HG03439 (cell line): ENCODE results near the gene LYRM4.
"Not testable (repeated sequence)": the region's sequence is repeated elsewhere in the genome, so short reads cannot be mapped to it uniquely, and the experiment has no call there.

Source experiments
- ATAC-seq: cut with Tn5 transposase; IDR thresholded peaks from one replicate; pipeline ENCODE4 v1.9.1; 2021; ENCODE audit warnings: mild to moderate bottlenecking, moderate library complexity; ENCODE audit not compliant: unreplicated experiment

LYRM4 gene

DNA sequence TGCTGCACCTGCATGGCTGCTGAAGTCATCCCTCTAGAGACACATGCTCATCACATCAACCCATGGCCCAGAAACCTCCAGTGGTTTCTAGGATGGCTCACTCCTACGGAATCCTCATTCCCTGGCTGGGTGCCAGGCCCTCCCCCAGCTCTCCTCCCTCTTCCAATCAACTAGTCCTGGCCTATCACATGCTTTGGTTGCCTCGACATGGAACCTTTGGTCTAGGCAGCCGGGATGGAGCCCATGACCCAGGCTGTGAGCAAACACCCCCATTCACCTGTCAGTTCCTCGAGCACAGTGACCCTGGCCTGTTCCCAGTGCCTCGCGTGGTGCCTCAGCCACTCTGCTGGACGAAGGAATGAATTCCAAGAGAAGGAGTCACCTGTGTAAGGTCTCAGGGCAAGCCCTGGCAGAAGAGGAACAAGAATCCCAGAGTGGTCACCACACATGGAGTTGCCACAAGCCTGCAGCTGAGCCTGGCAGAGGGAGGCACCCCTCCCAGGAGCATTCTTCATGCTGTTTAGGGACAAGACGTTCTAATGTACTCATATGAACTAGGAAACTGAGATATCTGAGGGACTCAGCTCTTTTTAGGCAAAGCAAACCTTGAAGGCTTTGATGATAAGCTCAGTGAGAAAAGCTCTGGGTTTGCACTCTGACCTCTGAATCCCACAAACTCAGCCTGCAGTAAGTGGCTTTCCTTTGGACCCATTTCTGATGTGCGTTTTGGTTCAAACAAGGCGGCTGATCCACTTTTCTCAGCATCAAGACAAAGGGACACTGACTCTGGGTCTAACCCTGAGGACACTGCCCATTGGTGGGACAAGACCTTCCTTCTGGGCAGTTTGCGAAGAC lies 135.4 kb downstream of the LYRM4 start:
- no peak for ATAC-seq

DNA sequence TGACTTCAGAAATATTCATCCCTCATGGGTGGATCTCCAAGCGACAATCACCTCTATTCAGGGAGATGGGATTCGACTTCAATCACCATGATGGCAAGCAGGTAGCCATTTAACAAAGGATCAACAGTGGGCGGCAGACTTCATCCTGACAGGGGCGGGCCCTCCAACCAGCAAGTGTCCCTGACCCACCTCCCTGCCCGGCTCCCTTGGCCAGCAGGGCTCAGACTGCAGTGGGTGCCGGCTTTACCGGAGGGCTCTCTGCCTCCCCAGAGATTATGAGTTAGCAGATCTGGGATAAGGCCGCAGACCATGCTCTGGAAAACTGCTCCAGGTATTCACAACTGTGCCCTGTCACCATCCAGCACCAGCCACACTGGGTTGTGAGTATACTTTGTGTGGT lies 136.2 kb downstream of the LYRM4 start:
- no peak for ATAC-seq

DNA sequence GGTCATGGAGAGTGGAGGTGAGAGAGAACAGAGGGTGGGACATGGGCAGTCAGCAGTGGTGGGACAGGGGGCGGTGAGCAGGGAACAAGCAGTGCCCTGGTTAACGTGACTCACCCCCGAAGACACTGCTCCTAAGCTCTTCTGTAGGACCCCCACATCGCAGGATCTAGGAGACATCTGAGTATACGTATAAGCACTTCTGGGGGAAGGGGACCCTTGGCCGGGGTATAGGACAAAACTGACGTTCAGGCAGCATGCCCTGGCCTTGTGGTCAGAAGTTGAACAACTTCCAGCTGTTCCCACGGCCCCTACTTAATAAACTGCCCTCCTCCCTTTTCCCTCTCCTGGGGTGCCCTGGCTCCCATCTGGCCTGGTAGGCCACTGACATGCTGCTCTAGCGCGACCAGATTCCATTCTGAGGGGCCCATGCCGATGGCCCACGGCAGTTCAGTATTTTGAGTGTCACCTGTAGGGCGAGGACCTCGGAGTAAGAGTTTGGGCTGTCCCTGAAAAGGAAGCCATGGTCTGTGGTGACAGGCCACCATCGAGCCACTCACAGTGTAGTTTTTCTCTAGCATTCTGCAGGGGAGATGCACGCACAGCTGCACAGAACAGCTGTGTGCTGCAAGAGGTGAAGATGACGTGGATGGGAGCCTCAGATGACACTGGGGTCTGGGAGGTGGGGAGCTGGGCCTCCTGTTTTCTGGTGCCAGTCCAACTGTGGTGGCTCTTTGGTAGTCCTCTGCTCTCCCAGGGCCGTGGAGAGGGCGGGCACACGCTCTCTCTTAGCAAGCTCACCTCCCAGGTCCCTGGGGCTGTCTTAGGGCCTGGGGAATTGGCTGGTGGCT lies 137.2 kb downstream of the LYRM4 start:
- ATAC-seq = no peak

- ATAC-seq = no peak
Measured at GRCh38 chr6:5122504-5123112, 138.1 kb downstream of the LYRM4 start.

DNA sequence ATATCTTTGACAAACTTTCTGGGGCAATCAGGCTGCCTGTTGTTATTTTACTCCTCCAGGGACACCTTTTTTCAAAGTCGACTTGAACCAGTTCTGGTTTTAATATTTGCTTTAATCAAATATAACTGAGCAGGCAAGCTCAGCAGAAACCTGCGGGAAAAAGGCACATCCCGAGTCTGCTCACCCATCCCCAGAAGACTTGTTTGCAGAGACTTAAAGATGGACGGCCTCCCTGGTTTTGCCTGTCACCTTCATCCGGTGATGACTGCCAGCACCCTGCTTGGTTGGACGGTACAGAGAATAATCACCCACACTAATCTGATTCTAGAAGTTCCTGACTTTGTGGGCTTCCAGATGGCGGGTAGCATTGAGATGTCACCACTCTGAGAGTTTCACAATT lies 138.8 kb downstream of the LYRM4 start:
- ATAC-seq = no peak

DNA sequence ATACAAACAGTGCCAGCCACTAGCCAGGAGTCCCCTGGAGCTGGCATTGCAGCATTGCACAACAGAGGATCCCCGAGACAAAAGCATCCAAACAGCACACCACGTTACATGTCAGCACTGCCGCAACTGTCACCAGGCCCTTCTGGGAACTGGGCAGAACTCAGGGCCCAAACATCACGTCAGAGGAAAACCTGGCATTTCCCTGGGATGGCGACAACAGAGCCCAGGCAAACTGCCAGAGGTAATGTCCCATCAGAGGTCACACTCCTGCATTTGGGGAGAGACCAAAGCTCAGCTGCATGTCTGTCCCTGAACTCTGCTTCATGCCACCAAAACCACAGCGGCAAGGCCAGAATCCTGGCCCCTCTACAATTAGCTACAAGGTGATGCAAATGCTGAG lies 139.3 kb downstream of the LYRM4 start:
- no peak for ATAC-seq

DNA sequence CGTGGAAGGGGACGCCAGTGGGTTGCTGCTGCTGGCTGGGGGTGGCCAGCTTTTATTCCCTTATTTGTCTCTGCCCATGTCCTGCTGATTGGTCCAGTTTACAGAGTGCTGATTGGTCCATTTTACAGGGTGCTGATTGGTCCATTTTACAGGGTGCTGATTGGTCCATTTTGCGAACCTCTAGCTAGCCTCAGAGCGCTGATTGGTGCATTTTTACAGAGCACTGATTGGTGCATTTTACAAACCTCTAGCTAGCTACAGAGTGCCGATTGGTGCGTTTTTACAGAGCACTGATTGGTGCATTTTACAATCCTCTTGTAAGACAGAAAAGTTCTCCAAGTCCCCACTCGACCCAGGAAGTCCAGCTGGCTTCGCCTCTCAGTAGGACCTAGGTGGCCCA lies 140.2 kb downstream of the LYRM4 start:
- ATAC-seq = not testable (repeated sequence)

- ATAC-seq = no peak
Measured at GRCh38 chr6:5120011-5120410, 140.7 kb downstream of the LYRM4 start.

DNA sequence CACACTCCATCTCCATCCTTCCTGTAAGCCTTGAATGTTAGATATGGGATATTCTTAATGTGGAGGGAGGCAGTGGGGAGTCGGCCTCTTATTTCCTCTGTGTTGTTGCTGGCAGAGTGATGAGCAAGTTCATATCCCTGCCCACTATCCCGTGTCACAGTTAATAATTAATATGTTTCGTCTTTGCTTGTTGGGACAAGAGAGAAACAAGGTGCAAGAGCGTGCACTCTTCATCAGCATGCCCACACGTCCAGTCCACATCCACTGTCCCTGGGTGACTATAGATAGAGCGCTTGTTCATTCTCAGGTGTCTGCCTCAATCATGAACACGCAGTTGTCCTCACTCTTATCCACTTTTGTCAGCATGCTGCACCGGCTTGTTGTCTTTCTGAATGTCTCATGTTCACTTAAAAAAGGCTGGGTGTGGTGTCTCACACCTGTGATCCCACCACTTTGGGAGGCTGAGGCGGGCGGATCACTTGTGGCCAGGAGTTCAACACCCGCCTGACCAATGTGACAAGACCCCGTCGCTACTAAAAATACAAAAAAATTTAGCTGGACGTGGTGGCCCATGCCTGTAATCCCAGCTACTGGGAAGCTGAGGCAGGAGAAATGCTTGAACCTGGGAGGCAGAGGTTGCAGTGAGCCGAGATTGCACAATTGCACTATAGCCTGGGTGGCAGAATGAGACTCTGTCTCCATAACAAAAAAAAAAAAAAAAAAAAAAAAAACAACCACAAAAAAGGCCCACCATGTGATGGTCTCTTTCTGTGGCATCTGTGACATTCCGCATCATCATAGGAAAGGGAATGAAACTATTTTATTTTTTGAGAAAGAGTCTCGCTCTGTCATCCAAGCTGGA lies 141.4 kb downstream of the LYRM4 start:
- ATAC-seq = no peak

GRCh38 chr6:5116243-5116991 lies 144.3 kb downstream of the LYRM4 start:
- ATAC-seq = no peak

- no peak for ATAC-seq
Measured at GRCh38 chr6:5115168-5115567, 145.6 kb downstream of the LYRM4 start.

DNA sequence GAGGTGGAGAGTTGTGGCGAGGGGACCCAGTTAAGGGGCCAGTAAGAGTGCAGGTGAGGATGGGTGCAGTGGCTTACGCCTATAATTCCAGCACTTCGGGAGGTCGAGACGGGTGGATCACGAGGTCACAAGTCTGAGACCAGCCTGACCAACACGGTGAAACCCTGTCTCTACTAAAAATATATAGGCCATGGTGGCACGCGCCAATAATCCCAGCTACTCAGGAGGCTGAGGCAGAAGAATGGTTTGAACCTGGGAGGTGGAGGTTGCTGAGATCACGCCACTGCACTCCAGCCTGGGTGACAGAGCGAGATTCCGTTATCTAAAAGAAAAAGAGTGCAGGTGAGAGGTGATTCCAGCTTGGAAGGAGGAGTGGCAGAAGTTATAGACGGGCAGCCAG lies 147.7 kb downstream of the LYRM4 start:
- ATAC-seq = no peak

- no peak for ATAC-seq
Measured at GRCh38 chr6:5112066-5112799, 148.5 kb downstream of the LYRM4 start.

DNA sequence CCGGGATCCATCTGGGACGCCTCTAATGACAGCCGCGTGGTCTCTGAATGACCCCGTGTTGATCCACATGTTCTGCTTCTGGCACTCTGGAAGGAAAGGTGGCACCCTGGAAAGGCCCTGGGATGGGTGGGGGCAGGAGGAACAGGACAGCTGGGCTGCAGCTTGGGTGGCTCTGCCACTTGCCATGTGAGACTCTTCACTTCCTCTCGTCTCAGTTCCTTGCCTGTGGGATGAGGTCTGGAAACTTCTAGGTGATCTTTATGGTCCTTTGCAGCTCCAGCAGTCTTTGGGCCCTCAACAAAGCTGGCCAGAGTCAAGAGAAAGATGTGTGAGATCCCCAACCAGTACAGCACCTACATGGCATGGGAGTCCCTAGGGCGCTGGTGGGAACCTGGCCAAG lies 149.1 kb downstream of the LYRM4 start:
- ATAC-seq = no peak

GRCh38 chr6:5110246-5110645 lies 150.5 kb downstream of the LYRM4 start:
- ATAC-seq = no peak

DNA sequence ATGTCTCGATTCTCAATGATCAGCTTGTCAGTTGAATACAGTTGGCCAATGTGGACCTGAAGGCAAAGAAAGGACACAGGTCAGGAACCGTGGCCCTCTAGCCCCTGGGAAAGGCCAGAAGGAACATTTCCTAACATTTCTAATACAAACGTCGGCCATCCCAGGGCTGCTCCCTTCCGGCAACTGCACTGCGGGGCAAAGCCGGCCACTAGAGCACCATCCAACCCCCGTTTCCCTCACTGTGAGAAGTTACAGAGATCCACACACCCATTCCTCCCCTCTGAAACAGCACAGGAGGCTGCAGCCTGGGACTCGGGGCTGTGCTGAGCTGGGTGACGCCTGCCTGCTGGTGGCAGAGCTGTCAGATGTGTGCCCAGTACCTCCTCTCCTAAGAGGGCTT lies 151.3 kb downstream of the LYRM4 start:
- ATAC-seq = no peak

DNA sequence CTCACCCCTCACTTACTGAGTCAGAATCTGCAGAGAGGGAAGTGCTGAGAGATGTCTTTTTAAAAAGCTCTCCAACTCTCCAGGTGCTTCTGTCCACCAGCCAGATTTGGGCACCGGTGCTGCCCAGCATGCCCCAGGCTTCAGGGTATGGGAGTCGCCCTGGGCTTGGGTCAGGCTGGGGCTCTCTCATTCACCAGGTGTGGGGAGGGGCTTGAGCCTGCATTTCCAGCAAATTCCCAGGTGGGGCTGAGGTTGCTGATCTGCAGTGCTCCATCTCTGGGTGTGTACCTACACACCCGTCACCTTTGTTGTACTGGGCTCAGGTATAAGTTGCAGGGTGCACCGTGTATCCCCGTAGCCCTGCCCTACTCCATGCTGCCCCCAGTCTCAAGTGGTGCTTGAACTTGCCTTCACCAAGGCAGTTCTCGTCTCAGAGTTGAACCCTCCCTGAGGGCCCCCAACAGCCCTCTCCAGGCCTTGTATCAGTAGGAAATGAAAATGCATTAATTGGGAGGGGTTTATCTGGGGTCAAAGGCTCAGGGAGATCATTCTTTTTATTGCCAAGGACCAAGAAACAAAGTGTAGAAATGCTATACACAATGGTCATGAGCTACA lies 152.1 kb downstream of the LYRM4 start:
- ATAC-seq = no peak

DNA sequence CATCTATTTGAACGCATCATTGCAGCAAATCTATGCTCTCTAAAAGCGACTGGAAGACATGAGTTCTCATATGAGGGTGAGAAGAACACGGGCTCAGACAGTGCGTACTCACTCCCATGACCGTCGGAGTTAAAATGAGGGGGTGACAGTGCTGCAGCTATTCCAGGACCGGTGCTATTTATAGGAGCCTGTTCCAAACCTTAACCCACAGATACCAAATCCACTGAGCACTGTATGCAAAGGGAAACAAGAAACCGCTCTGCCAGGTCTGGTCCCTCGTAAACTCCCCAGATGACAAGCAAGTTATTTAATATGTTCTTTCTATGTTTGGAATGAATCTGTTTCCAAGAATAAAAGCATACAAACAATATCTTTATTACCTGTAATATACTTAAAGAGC lies 152.7 kb downstream of the LYRM4 start:
- ATAC-seq = no peak

GRCh38 chr6:5107341-5107740 lies 153.4 kb downstream of the LYRM4 start:
- ATAC-seq = no peak
